B cell (primary cell): ENCODE results near the gene GUCY2F.

Experiments
- EZH2 ChIP-seq: IDR thresholded peaks from 2 replicates; pipeline ENCODE4 v1.6.1; 2012; ENCODE audit warnings: borderline replicate concordance, low read depth, mild to moderate bottlenecking, moderate library complexity, low read length; ENCODE audit not compliant: insufficient read depth, poor library complexity, severe bottlenecking
- TF ChIP-seq, protein P1 (sequence below): fragments of 200-600 bp; IDR thresholded peaks from one replicate; pipeline ENCODE4 v1.8.0; 2022; ENCODE audit warnings: antibody characterized with exemption, mild to moderate bottlenecking

- TF ChIP-seq, protein P1, sequence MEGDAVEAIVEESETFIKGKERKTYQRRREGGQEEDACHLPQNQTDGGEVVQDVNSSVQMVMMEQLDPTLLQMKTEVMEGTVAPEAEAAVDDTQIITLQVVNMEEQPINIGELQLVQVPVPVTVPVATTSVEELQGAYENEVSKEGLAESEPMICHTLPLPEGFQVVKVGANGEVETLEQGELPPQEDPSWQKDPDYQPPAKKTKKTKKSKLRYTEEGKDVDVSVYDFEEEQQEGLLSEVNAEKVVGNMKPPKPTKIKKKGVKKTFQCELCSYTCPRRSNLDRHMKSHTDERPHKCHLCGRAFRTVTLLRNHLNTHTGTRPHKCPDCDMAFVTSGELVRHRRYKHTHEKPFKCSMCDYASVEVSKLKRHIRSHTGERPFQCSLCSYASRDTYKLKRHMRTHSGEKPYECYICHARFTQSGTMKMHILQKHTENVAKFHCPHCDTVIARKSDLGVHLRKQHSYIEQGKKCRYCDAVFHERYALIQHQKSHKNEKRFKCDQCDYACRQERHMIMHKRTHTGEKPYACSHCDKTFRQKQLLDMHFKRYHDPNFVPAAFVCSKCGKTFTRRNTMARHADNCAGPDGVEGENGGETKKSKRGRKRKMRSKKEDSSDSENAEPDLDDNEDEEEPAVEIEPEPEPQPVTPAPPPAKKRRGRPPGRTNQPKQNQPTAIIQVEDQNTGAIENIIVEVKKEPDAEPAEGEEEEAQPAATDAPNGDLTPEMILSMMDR = no peak
- no peak for TF ChIP-seq EZH2
These were observed 136.0 kb downstream of the GUCY2F start for GRCh38 chrX:109345856-109346255.
